Large intestine (tissue), 12 donors: Measurements from ENCODE around the gene PRSS3. TPM values are rescaled to one million over a fixed set of nuclear protein-coding genes. Genes with fewer than 3 reads are reported as not detected.
A peak's percentile ranks its signal among the peaks of the same experiment; 100 is the strongest.
"Not testable (repeated sequence)": the region's sequence is repeated elsewhere in the genome, so short reads cannot be mapped to it uniquely, and the experiment has no call there.

Source experiments
- DNase-seq, 2 donors: peaks; one replicate each; pipeline versions ENCODE4 v3.0.0 to v3.0.0-alpha.2; 2013
- H3K27ac ChIP-seq: one replicate; pipeline ENCODE4 v1.5.1; 2013; ENCODE audit warnings: low read length
- H3K27me3 ChIP-seq: 2 replicates; pipeline ENCODE4 v1.6.1; 2013; ENCODE audit warnings: low read length; ENCODE audit not compliant: control insufficient read depth, insufficient read depth
- H3K36me3 ChIP-seq: 2 replicates; pipeline ENCODE4 v1.6.1; 2013; ENCODE audit warnings: low read length; ENCODE audit not compliant: control insufficient read depth, insufficient read depth
- H3K4me1 ChIP-seq: one replicate; pipeline ENCODE4 v1.6.1; 2013; ENCODE audit warnings: low read length; ENCODE audit not compliant: control insufficient read depth, insufficient read depth
- H3K4me3 ChIP-seq: one replicate; pipeline ENCODE4 v1.5.1; 2013; ENCODE audit warnings: low read length
- H3K9me3 ChIP-seq: one replicate; pipeline ENCODE4 v1.6.1; 2013; ENCODE audit warnings: mild to moderate bottlenecking, low read depth, low read length, moderate library complexity; ENCODE audit not compliant: control insufficient read depth
- WGBS: methylation state at CpG from one replicate; pipeline ENCODE4 v1.1.5; 2013; ENCODE audit warnings: low lambda C conversion rate; ENCODE audit not compliant: insufficient coverage; 5-methylcytosine and 5-hydroxymethylcytosine counted together
- long read RNA-seq, 11 donors: transcript quantifications; one replicate each; lab custom pipeline, GENCODE V29; 2026
- polyA plus RNA-seq: library from polyadenylated mRNA; unstranded; fragments of 120-200 nt; gene quantifications from one replicate; pipeline ENCODE4 v1.2.1, GENCODE V29; 2013

The PRSS3 gene
- polyA plus RNA-seq: 97.9 TPM
- long read RNA-seq, donor 1, transcript PRSS3-202 (5 exons, 966 nt): major isoform, 53 of 163 reads
- long read RNA-seq, donor 1, partial matches to known transcripts: 110 of 163 reads
- long read RNA-seq, donor 1, other reads (novel, unspliced or antisense): 0 of 163 reads
- long read RNA-seq, donor 2, transcript PRSS3-202 (5 exons, 966 nt): major isoform, 98 of 273 reads
- long read RNA-seq, donor 2, transcript PRSS3-204 (5 exons, 786 nt): minor isoform, 6 of 273 reads
- long read RNA-seq, donor 2, partial matches to known transcripts: 168 of 273 reads
- long read RNA-seq, donor 2, other reads (novel, unspliced or antisense): 0 of 273 reads
- long read RNA-seq, donor 3: 0 reads
- long read RNA-seq, donor 4, transcript PRSS3-202 (5 exons, 966 nt): major isoform, 15 of 58 reads
- long read RNA-seq, donor 4, partial matches to known transcripts: 43 of 58 reads
- long read RNA-seq, donor 4, other reads (novel, unspliced or antisense): 0 of 58 reads
- long read RNA-seq, donor 5, transcript PRSS3-202 (5 exons, 966 nt): major isoform, 29 of 118 reads
- long read RNA-seq, donor 5, partial matches to known transcripts: 88 of 118 reads
- long read RNA-seq, donor 5, other reads (novel, unspliced or antisense): 0 of 118 reads
- long read RNA-seq, donor 6, transcript PRSS3-202 (5 exons, 966 nt): major isoform, 38 of 98 reads
- long read RNA-seq, donor 6, partial matches to known transcripts: 60 of 98 reads
- long read RNA-seq, donor 6, other reads (novel, unspliced or antisense): 0 of 98 reads
- long read RNA-seq, donor 7, transcript PRSS3-202 (5 exons, 966 nt): major isoform, 26 of 72 reads
- long read RNA-seq, donor 7, partial matches to known transcripts: 45 of 72 reads
- long read RNA-seq, donor 7, other reads (novel, unspliced or antisense): 0 of 72 reads
- long read RNA-seq, donor 8, transcript PRSS3-202 (5 exons, 966 nt): major isoform, 108 of 276 reads
- long read RNA-seq, donor 8, partial matches to known transcripts: 168 of 276 reads
- long read RNA-seq, donor 8, other reads (novel, unspliced or antisense): 0 of 276 reads
- long read RNA-seq, donor 9, transcript PRSS3-202 (5 exons, 966 nt): major isoform, 97 of 250 reads
- long read RNA-seq, donor 9, partial matches to known transcripts: 153 of 250 reads
- long read RNA-seq, donor 9, other reads (novel, unspliced or antisense): 0 of 250 reads
- long read RNA-seq, donor 10, transcript PRSS3-202 (5 exons, 966 nt): major isoform, 58 of 143 reads
- long read RNA-seq, donor 10, partial matches to known transcripts: 85 of 143 reads
- long read RNA-seq, donor 10, other reads (novel, unspliced or antisense): 0 of 143 reads
- long read RNA-seq, donor 11, transcript PRSS3-202 (5 exons, 966 nt): major isoform, 60 of 142 reads
- long read RNA-seq, donor 11, partial matches to known transcripts: 82 of 142 reads
- long read RNA-seq, donor 11, other reads (novel, unspliced or antisense): 0 of 142 reads

DNA sequence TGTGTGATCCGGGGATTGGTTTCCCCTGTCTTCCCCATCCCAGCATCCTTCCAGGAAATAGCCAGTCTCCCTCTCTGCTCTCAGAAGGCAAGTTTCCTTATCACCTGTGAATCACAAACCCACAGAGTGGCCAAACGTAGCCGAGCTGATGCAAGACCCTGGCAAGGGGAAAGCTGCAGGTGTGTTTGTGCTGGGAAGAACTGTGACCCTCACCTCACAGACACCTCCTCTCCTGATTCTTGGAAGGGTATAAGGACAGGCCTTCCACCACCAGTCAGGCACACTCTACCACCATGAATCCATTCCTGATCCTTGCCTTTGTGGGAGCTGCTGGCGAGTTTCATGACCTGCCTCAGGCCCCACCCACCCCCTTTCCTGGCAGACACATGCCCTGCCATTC, at the start of gene PRSS3:
TSS of gene PRSS3 (plus strand) at position 281 of the 400 bp plus-strand sequence. CDS start at position 294, 13 bp downstream.
- Histone ChIP-seq H3K4me1 (no peaks in the 10 kb centered on the region), H3K27ac (no peak within 1 kb of the TSS), H3K4me3 (no peak within 1 kb of the TSS), H3K27me3 (no peaks in the 10 kb centered on the region), H3K9me3 (no peaks in the 10 kb centered on the region), H3K36me3 (peaks cover 28% of the 10 kb centered on the region)
- no CpG with 5 or more reads among the region's 4 CpGs for WGBS
- DNase-seq: no peak

DNA sequence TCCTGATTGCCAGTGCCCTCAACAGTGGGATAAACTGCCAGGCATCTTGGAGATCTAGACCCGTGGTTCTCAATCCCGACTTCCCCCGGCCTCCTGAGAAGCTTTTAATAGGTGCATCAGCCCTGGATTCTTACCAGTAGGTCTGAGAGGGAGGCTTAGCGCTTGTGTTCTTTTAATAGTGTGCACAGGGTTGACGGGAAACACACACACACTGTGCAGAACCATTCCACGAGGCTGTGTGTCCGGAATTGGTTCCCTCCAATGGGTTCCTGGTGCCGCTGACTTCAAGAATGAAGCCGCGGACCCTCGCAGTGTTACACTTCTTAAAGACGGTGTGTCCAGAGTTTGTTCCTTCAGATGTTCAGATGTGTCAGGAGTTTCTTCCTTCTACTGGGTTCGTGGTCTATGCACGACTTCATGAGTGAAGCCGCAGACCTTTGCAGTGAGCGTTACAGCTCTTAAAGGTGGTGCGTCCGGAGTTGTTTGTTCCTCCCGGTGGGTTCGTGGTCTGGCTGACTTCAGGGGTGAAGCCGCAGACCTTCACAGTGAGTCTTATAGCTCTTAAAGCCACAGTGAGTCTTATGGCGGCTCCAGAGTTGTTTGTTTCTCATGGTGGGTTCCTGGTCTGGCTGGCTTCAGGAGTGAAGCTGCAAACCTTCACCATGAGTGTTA, 46.6 kb upstream of the PRSS3 start:
- Histone ChIP-seq H3K4me3 (no peak overlapping the region), H3K9me3 (peaks cover 7% of the 10 kb centered on the region), H3K27ac (no peak overlapping the region), H3K4me1 (peaks cover 9% of the 10 kb centered on the region), H3K27me3 (peaks cover 8% of the 10 kb centered on the region), H3K36me3 (no peaks in the 10 kb centered on the region)
- no CpG with 5 or more reads among the region's 22 CpGs for whole genome bisulfite sequencing
- DNase-seq: no peak

- H3K4me1 ChIP-seq: peaks cover 11% of the 10 kb centered on the region
- not testable (repeated sequence) for H3K27me3 ChIP-seq, H3K27ac ChIP-seq, H3K4me3 ChIP-seq, DNase-seq, H3K36me3 ChIP-seq, H3K9me3 ChIP-seq
- no CpG with 5 or more reads among the region's 6 CpGs for WGBS
These were observed 46.1 kb upstream of the PRSS3 start for GRCh38 chr9:33749305-33749654.

DNA sequence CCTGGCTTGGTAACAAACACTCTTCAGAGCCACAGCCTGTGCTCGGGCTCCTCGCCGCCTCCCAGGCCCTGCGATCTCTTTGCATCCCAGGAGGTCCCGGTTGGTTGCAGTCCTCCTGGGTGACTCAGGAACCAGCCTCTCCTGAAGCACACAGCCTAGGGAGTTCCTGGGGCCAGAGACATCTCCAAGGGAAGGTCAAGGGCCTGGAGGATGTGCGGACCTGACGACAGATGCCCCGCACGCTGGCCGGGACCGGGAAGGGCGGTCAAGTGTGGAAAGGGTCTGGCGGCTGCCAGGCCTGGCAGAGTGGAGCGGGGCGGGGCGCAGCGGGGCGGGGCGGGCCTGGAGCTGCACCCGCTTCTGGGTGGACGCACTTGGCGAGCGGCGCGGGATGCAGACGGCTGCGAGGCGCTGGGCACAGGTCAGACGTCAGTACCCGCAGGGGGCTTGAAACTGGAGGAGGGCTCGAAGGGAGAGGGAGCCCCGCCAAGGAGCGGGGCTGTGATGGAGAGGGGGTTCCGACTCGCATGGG, 45.0 kb upstream of the PRSS3 start:
- peaks cover 8% of the 10 kb centered on the region for H3K27me3 ChIP-seq
- H3K9me3 ChIP-seq: peaks cover 7% of the 10 kb centered on the region
- peak; percentile 19 to 69 for DNase-seq
- no peaks in the 10 kb centered on the region for H3K36me3 ChIP-seq
- no CpG with 5 or more reads among the region's 35 CpGs for WGBS
- H3K27ac ChIP-seq: peak overlapping the region; percentile 98
- H3K4me1 ChIP-seq: peaks cover 11% of the 10 kb centered on the region
- peak overlapping the region; percentile 98 for H3K4me3 ChIP-seq

GRCh38 chr9:33750839-33751339, 44.5 kb upstream of the PRSS3 start:
- no CpG with 5 or more reads among the region's 31 CpGs for WGBS

DNA sequence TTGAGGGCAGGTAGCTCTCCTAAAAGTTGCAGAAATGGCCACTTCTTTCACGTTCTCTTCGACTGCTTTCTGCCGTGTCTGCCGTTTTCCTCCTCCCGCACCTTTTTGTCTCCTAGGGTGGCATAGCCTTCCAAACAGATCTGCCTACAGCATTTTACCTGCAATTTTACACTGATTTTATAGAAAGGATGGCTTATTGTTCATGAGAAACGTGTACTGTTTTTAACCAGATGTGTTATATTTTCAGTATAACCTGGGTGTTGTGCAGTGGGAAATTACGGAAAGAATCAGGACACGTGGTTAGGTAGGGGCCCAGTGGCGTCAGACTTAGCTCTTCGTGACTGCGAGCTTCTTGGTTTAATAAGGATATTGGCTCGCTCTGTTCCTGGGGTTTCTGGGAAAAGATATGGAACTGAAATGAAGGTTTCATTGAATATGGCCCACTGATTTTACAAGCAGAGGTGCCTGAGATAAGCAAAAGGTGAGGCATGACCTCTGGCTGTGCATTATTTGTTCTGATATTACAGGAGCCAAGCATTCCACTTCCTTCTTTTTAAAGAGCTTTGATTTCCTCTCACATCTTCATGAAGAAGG, 43.7 kb upstream of the PRSS3 start:
- peak; percentile 54 to 87 for DNase-seq
- no CpG with 5 or more reads among the region's 12 CpGs for WGBS

More at GRCh38 chr9:33750839-33751339, 44.5 kb upstream of the PRSS3 start:
- Histone ChIP-seq H3K27ac (peak overlapping the region; percentile 98), H3K27me3 (peaks cover 8% of the 10 kb centered on the region), H3K9me3 (peaks cover 7% of the 10 kb centered on the region), H3K4me3 (peak overlapping the region; percentile 98), H3K4me1 (peaks cover 11% of the 10 kb centered on the region), H3K36me3 (peaks cover 2% of the 10 kb centered on the region)
- peak; percentile 12 to 55 for DNase-seq

DNA sequence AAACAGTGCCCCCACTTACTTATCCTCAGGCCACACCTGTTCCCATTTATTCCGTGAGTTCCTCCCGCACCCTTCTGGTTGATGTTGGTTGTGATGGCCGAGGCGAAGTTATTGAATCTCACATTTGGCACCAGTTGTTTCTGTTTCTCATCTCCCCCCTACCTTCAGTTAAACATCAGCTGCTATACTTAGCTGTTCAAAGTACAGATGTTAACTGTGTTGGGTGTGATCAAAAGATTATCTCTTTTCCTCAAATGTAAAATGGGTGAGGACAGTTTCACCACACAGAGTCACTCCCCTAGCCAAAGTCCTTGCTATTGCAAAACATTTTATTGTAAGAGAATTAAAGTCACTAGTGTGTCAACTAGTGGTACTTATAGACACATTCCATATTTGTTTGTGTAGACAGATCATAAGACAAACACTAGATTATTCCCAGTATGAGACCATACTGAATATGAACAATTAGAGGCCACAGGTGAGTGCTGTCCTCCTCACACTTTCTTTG, 43.2 kb upstream of the PRSS3 start:
- Histone ChIP-seq H3K4me3 (peak overlapping the region; percentile 98), H3K4me1 (peaks cover 11% of the 10 kb centered on the region), H3K27me3 (peaks cover 8% of the 10 kb centered on the region), H3K9me3 (peaks cover 7% of the 10 kb centered on the region), H3K27ac (peak overlapping the region; percentile 98), H3K36me3 (peaks cover 2% of the 10 kb centered on the region)
- peak; percentile 81 to 96 for DNase-seq
- no CpG with 5 or more reads among the region's 4 CpGs for WGBS

More for the DNA sequence above, 43.7 kb upstream of the PRSS3 start:
- Histone ChIP-seq H3K27ac (peak overlapping the region; percentile 98), H3K27me3 (peaks cover 8% of the 10 kb centered on the region), H3K4me3 (peak overlapping the region; percentile 98), H3K36me3 (peaks cover 2% of the 10 kb centered on the region), H3K9me3 (peaks cover 7% of the 10 kb centered on the region), H3K4me1 (peaks cover 11% of the 10 kb centered on the region)

GRCh38 chr9:33752789-33753188, 42.6 kb upstream of the PRSS3 start:
- not testable (repeated sequence) for H3K9me3 ChIP-seq, H3K36me3 ChIP-seq, H3K27me3 ChIP-seq, DNase-seq
- 67% methylated on average over 1 of the region's 5 CpGs for WGBS
- H3K27ac ChIP-seq: peak overlapping the region; percentile 98
- peaks cover 11% of the 10 kb centered on the region for H3K4me1 ChIP-seq
- H3K4me3 ChIP-seq: peak overlapping the region; percentile 40

DNA sequence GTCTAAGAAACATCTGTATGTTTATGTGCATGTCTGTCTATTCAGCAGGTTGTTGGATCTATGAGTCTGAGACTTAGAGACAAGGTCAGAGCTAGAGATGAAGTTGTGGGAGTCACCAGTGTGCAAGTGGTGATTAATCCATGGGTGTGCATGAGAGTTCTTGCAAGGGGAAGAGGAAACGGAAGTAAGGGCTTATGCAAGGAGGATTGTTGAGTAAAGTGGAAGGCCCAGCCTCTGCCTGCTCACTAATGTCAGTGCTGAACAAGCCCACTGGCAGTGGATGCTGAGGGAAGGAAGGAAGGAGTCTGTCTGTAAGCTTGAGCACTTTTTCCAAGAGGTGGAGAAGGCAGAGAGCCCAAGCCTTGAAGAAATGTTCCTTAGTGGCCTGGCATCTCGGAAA, 35.7 kb upstream of the PRSS3 start:
- not testable (repeated sequence) for H3K27me3 ChIP-seq, H3K9me3 ChIP-seq, H3K4me1 ChIP-seq, H3K4me3 ChIP-seq, H3K27ac ChIP-seq, DNase-seq, H3K36me3 ChIP-seq
- no CpG with 5 or more reads among the region's 2 CpGs for WGBS
